ENCODE measurements around the gene MAPK11.

DNA sequence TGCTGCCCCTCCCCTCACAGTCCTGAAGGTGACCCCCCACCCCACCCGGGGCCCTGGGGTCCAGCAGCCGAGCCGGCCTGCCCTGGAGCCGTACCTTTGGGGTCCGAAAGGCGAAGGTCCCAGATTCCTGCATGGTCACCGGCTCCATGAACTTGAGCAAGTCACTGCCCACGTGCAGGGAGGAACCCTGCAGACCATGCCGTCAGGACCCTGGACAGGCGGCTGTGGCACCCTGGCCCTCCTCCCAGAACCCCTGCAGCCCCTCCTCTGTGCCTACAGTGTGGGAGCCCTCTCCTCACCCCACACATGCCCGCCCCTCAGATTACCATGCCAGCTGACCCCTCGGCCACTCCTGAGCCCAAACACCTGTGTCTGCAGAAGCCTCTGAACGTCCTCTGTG is 14.3 kb upstream of the MAPK11 start:
- TF ChIP-seq ZNF274 (IDR thresholded peaks at IDR 0.05; ENCODE audit: low read depth, low read length): no peak
- TF ChIP-seq, protein P1, sequence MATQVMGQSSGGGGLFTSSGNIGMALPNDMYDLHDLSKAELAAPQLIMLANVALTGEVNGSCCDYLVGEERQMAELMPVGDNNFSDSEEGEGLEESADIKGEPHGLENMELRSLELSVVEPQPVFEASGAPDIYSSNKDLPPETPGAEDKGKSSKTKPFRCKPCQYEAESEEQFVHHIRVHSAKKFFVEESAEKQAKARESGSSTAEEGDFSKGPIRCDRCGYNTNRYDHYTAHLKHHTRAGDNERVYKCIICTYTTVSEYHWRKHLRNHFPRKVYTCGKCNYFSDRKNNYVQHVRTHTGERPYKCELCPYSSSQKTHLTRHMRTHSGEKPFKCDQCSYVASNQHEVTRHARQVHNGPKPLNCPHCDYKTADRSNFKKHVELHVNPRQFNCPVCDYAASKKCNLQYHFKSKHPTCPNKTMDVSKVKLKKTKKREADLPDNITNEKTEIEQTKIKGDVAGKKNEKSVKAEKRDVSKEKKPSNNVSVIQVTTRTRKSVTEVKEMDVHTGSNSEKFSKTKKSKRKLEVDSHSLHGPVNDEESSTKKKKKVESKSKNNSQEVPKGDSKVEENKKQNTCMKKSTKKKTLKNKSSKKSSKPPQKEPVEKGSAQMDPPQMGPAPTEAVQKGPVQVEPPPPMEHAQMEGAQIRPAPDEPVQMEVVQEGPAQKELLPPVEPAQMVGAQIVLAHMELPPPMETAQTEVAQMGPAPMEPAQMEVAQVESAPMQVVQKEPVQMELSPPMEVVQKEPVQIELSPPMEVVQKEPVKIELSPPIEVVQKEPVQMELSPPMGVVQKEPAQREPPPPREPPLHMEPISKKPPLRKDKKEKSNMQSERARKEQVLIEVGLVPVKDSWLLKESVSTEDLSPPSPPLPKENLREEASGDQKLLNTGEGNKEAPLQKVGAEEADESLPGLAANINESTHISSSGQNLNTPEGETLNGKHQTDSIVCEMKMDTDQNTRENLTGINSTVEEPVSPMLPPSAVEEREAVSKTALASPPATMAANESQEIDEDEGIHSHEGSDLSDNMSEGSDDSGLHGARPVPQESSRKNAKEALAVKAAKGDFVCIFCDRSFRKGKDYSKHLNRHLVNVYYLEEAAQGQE (IDR thresholded peaks at IDR 0.05; ENCODE audit: low read depth): no peak
- TF ChIP-seq, protein P2, sequence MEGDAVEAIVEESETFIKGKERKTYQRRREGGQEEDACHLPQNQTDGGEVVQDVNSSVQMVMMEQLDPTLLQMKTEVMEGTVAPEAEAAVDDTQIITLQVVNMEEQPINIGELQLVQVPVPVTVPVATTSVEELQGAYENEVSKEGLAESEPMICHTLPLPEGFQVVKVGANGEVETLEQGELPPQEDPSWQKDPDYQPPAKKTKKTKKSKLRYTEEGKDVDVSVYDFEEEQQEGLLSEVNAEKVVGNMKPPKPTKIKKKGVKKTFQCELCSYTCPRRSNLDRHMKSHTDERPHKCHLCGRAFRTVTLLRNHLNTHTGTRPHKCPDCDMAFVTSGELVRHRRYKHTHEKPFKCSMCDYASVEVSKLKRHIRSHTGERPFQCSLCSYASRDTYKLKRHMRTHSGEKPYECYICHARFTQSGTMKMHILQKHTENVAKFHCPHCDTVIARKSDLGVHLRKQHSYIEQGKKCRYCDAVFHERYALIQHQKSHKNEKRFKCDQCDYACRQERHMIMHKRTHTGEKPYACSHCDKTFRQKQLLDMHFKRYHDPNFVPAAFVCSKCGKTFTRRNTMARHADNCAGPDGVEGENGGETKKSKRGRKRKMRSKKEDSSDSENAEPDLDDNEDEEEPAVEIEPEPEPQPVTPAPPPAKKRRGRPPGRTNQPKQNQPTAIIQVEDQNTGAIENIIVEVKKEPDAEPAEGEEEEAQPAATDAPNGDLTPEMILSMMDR (IDR thresholded peaks at IDR 0.05 in 2 of 3, conservative IDR thresholded peaks at IDR 0.05 in 1 of 3; ENCODE audit: borderline replicate concordance in 1 of 3, insufficient read depth in 1 of 3, low read depth in 2 of 3, low read length in 2 of 3): no peak
- TF ChIP-seq, protein P3, sequence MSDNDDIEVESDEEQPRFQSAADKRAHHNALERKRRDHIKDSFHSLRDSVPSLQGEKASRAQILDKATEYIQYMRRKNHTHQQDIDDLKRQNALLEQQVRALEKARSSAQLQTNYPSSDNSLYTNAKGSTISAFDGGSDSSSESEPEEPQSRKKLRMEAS (IDR thresholded peaks at IDR 0.05): no peak
- no peak for TF ChIP-seq POLR2AphosphoS5 (IDR thresholded peaks at IDR 0.05; ENCODE audit: low read depth, low read length)
- no peak for TF ChIP-seq CEBPB (IDR thresholded peaks at IDR 0.05; ENCODE audit: low read depth)
- TF ChIP-seq JUND (IDR thresholded peaks at IDR 0.05): no peak
- no peak for TF ChIP-seq YY1 (IDR thresholded peaks at IDR 0.05; ENCODE audit: extremely low read depth, insufficient replicate concordance, low read depth, low read length)
- no peak for TF ChIP-seq POLR2A (IDR thresholded peaks at IDR 0.05; ENCODE audit: borderline replicate concordance, extremely low read depth, insufficient read depth, insufficient read length)
- no peak for TF ChIP-seq SIN3A (IDR thresholded peaks at IDR 0.05; ENCODE audit: low read depth)
- TF ChIP-seq CBX3 (IDR thresholded peaks at IDR 0.05; ENCODE audit: low read depth): no peak
- no peak for TF ChIP-seq SP1 (IDR thresholded peaks at IDR 0.05; ENCODE audit: low read depth)
